Measurements from ENCODE around the gene KIF12.
"Not testable (repeated sequence)": the region's sequence is repeated elsewhere in the genome, so short reads cannot be mapped to it uniquely, and the experiment has no call there.

Gene KIF12

GRCh38 chr9:114051281-114051680 is 47.8 kb downstream of the KIF12 start:
- no peaks in the 10 kb centered on the region for H3K9me3 ChIP-seq (ENCODE audit: control insufficient read depth, low read length)
- H3K27ac ChIP-seq (ENCODE audit: low read depth, low read length, severe bottlenecking): no peak overlapping the region
- H3K36me3 ChIP-seq (ENCODE audit: control insufficient read depth, insufficient read depth, low read length): peaks cover 45% of the 10 kb centered on the region
- 98% methylated on average over 8 to 14 of the region's 15 CpGs for WGBS, 2 experiments (ENCODE audit: insufficient coverage in 2 of 2)
- H3K4me1 ChIP-seq (ENCODE audit: control insufficient read depth, insufficient read depth, low read length, poor library complexity, severe bottlenecking): no peaks in the 10 kb centered on the region
- no peak overlapping the region for H3K4me3 ChIP-seq (ENCODE audit: extremely low read depth, insufficient read depth, low read length, poor library complexity, severe bottlenecking)

GRCh38 chr9:114050646-114051045 is 48.4 kb downstream of the KIF12 start:
- no peaks in the 10 kb centered on the region for H3K9me3 ChIP-seq (ENCODE audit: control insufficient read depth, low read length)
- H3K4me1 ChIP-seq (ENCODE audit: control insufficient read depth, insufficient read depth, low read length, poor library complexity, severe bottlenecking): no peaks in the 10 kb centered on the region
- no peak overlapping the region for H3K4me3 ChIP-seq (ENCODE audit: extremely low read depth, insufficient read depth, low read length, poor library complexity, severe bottlenecking)
- H3K36me3 ChIP-seq (ENCODE audit: control insufficient read depth, insufficient read depth, low read length): peaks cover 45% of the 10 kb centered on the region
- 92 to 100% methylated on average over 1 to 2 of the region's 6 CpGs for WGBS, 2 experiments (ENCODE audit: insufficient coverage in 2 of 2)
- no peak overlapping the region for H3K27ac ChIP-seq (ENCODE audit: low read depth, low read length, severe bottlenecking)

GRCh38 chr9:114050226-114050568 is 48.9 kb downstream of the KIF12 start:
- WGBS, 2 experiments (ENCODE audit: insufficient coverage in 2 of 2): 92 to 100% methylated on average over 2 of the region's 11 CpGs
- H3K4me1 ChIP-seq (ENCODE audit: control insufficient read depth, insufficient read depth, low read length, poor library complexity, severe bottlenecking): no peaks in the 10 kb centered on the region
- H3K36me3 ChIP-seq (ENCODE audit: control insufficient read depth, insufficient read depth, low read length): peaks cover 45% of the 10 kb centered on the region
- H3K4me3 ChIP-seq (ENCODE audit: extremely low read depth, insufficient read depth, low read length, poor library complexity, severe bottlenecking): no peak overlapping the region
- H3K9me3 ChIP-seq (ENCODE audit: control insufficient read depth, low read length): no peaks in the 10 kb centered on the region
- no peak overlapping the region for H3K27ac ChIP-seq (ENCODE audit: low read depth, low read length, severe bottlenecking)

- Histone ChIP-seq H3K4me1 (ENCODE audit: control insufficient read depth, insufficient read depth, low read length, poor library complexity, severe bottlenecking) (no peaks in the 10 kb centered on the region), H3K36me3 (ENCODE audit: control insufficient read depth, insufficient read depth, low read length) (peaks cover 45% of the 10 kb centered on the region), H3K4me3 (ENCODE audit: extremely low read depth, insufficient read depth, low read length, poor library complexity, severe bottlenecking) (no peak overlapping the region), H3K27ac (ENCODE audit: low read depth, low read length, severe bottlenecking) (no peak overlapping the region), H3K9me3 (ENCODE audit: control insufficient read depth, low read length) (no peaks in the 10 kb centered on the region)
- WGBS, 2 experiments (ENCODE audit: insufficient coverage in 2 of 2): 93 to 95% methylated on average over 30 to 35 of the region's 40 CpGs
These were observed 49.5 kb downstream of the KIF12 start for GRCh38 chr9:114049441-114050225.

GRCh38 chr9:114048533-114049415 is 50.3 kb downstream of the KIF12 start:
- Histone ChIP-seq H3K36me3 (ENCODE audit: control insufficient read depth, insufficient read depth, low read length) (peaks cover 45% of the 10 kb centered on the region), H3K27ac (ENCODE audit: low read depth, low read length, severe bottlenecking) (no peak overlapping the region), H3K4me1 (ENCODE audit: control insufficient read depth, insufficient read depth, low read length, poor library complexity, severe bottlenecking) (no peaks in the 10 kb centered on the region), H3K4me3 (ENCODE audit: extremely low read depth, insufficient read depth, low read length, poor library complexity, severe bottlenecking) (no peak overlapping the region), H3K9me3 (ENCODE audit: control insufficient read depth, low read length) (no peaks in the 10 kb centered on the region)
- WGBS, 2 experiments (ENCODE audit: insufficient coverage in 2 of 2): 95% methylated on average over 43 to 44 of the region's 44 CpGs

GRCh38 chr9:114047717-114048116 is 51.4 kb downstream of the KIF12 start:
- no peak overlapping the region for H3K4me3 ChIP-seq (ENCODE audit: extremely low read depth, insufficient read depth, low read length, poor library complexity, severe bottlenecking)
- H3K9me3 ChIP-seq (ENCODE audit: control insufficient read depth, low read length): no peaks in the 10 kb centered on the region
- peaks cover 51% of the 10 kb centered on the region for H3K36me3 ChIP-seq (ENCODE audit: control insufficient read depth, insufficient read depth, low read length)
- H3K4me1 ChIP-seq (ENCODE audit: control insufficient read depth, insufficient read depth, low read length, poor library complexity, severe bottlenecking): no peaks in the 10 kb centered on the region
- H3K27ac ChIP-seq (ENCODE audit: low read depth, low read length, severe bottlenecking): no peak overlapping the region
- 68% methylated on average over 3 of the region's 3 CpGs; no CpG with 5 or more reads in 1 of the 2 experiments for WGBS, 2 experiments (ENCODE audit: insufficient coverage in 2 of 2)

- Histone ChIP-seq H3K9me3 (ENCODE audit: control insufficient read depth, low read length) (no peaks in the 10 kb centered on the region), H3K4me1 (ENCODE audit: control insufficient read depth, insufficient read depth, low read length, poor library complexity, severe bottlenecking) (no peaks in the 10 kb centered on the region), H3K4me3 (ENCODE audit: extremely low read depth, insufficient read depth, low read length, poor library complexity, severe bottlenecking) (no peak overlapping the region), H3K27ac (ENCODE audit: low read depth, low read length, severe bottlenecking) (no peak overlapping the region), H3K36me3 (ENCODE audit: control insufficient read depth, insufficient read depth, low read length) (peaks cover 52% of the 10 kb centered on the region)
- no CpG with 5 or more reads among the region's 1 CpG for WGBS, 2 experiments (ENCODE audit: insufficient coverage in 2 of 2)
These were observed 52.2 kb downstream of the KIF12 start for GRCh38 chr9:114046875-114047274.

- 100% methylated on average over 2 of the region's 4 CpGs for WGBS, 2 experiments (ENCODE audit: insufficient coverage in 2 of 2)
- peaks cover 46% of the 10 kb centered on the region for H3K36me3 ChIP-seq (ENCODE audit: control insufficient read depth, insufficient read depth, low read length)
- H3K9me3 ChIP-seq (ENCODE audit: control insufficient read depth, low read length): no peaks in the 10 kb centered on the region
- no peaks in the 10 kb centered on the region for H3K4me1 ChIP-seq (ENCODE audit: control insufficient read depth, insufficient read depth, low read length, poor library complexity, severe bottlenecking)
- H3K27ac ChIP-seq (ENCODE audit: low read depth, low read length, severe bottlenecking): no peak overlapping the region
- H3K4me3 ChIP-seq (ENCODE audit: extremely low read depth, insufficient read depth, low read length, poor library complexity, severe bottlenecking): no peak overlapping the region
These were observed 52.8 kb downstream of the KIF12 start for GRCh38 chr9:114046237-114046755.

GRCh38 chr9:114043660-114044059 is 55.4 kb downstream of the KIF12 start:
- H3K4me3 ChIP-seq (ENCODE audit: extremely low read depth, insufficient read depth, low read length, poor library complexity, severe bottlenecking); H3K9me3 ChIP-seq (ENCODE audit: control insufficient read depth, low read length): not testable (repeated sequence)
- peaks cover 38% of the 10 kb centered on the region for H3K36me3 ChIP-seq (ENCODE audit: control insufficient read depth, insufficient read depth, low read length)

More at GRCh38 chr9:114043660-114044059, 55.4 kb downstream of the KIF12 start:
- not testable (repeated sequence) for H3K4me1 ChIP-seq (ENCODE audit: control insufficient read depth, insufficient read depth, low read length, poor library complexity, severe bottlenecking); H3K27ac ChIP-seq (ENCODE audit: low read depth, low read length, severe bottlenecking)

Data from mesodermal cell (in vitro differentiated cells).